Activated CD8-positive, alpha-beta T cell treated with anti-CD3 and anti-CD28 coated beads for 36 hours (primary cell): Measurements from ENCODE around the gene LRRC7. TPM values are rescaled to one million over a fixed set of nuclear protein-coding genes. Genes with fewer than 3 reads are reported as not detected.

ENCODE experiments used
- ATAC-seq: fragments of 200-7000 bp; cut with Tn5 transposase; one replicate; pipeline ENCODE4 v1.10.0; 2021; ENCODE audit warnings: mild to moderate bottlenecking, moderate library complexity
- CTCF ChIA-PET: fragments of 350-600 bp; sonication (Branson Sonifier 250); formaldehyde crosslinking; loops from one replicate; lab custom pipeline; 2021; ENCODE audit warnings: antibody characterized with exemption; lab: Charles Lee
- POLR2A ChIA-PET: fragments of 350-600 bp; sonication (Branson Sonifier 250); formaldehyde crosslinking; loops from one replicate; lab custom pipeline; 2021; ENCODE audit warnings: antibody characterized with exemption; lab: Charles Lee
- DNase-seq: peaks from one replicate; pipeline ENCODE4 v3.0.0-alpha.2; 2020
- H3K27ac Mint-ChIP-seq: one replicate; pipeline ENCODE4 v1.8.0; 2021; ENCODE audit warnings: mild to moderate bottlenecking, mixed read lengths
- H3K27me3 Mint-ChIP-seq: one replicate; pipeline ENCODE4 v1.8.0; 2021; ENCODE audit warnings: mixed read lengths
- H3K36me3 Mint-ChIP-seq: one replicate; pipeline ENCODE4 v1.8.0; 2021; ENCODE audit warnings: low read depth, mixed read lengths
- H3K4me1 Mint-ChIP-seq: one replicate; pipeline ENCODE4 v1.8.0; 2021; ENCODE audit warnings: low read depth, mixed read lengths
- H3K4me3 Mint-ChIP-seq: one replicate; pipeline ENCODE4 v1.8.0; 2021; ENCODE audit warnings: mild to moderate bottlenecking, moderate library complexity, mixed read lengths
- H3K9me3 Mint-ChIP-seq: one replicate; pipeline ENCODE4 v1.8.0; 2021; ENCODE audit warnings: mixed read lengths
- intact Hi-C: fragments of 100-400 bp; cut with micrococcal nuclease; formaldehyde crosslinking; loops from one replicate; pipeline ENCODE4 v1.10.0; 2022
- total RNA-seq, 2 experiments: library from RNA; stranded (reverse); gene quantifications; one replicate each; pipeline ENCODE4 v1.2.3, GENCODE V29; 2021
- TF ChIP-seq, protein P1 (sequence below): fragments of 200-600 bp; IDR thresholded peaks from one replicate; pipeline ENCODE4 v1.8.0; 2022; ENCODE audit warnings: antibody characterized with exemption, mild to moderate bottlenecking

Gene LRRC7
- total RNA-seq, 2 experiments from 2014 or later, result 0.27 to 0.29 TPM

GRCh38 chr1:70090141-70090540 lies 522.4 kb downstream of the LRRC7 start:
- intact Hi-C loops, result no loop called here
- DNase-seq, result no peak
- CTCF ChIA-PET, result no interaction called here
- H3K36me3 Mint-ChIP-seq, result no peaks in the 10 kb centered on the region
- no peak for ATAC-seq
- no peaks in the 10 kb centered on the region for H3K9me3 Mint-ChIP-seq
- H3K4me3 Mint-ChIP-seq, result no peak overlapping the region
- TF ChIP-seq, protein P1, sequence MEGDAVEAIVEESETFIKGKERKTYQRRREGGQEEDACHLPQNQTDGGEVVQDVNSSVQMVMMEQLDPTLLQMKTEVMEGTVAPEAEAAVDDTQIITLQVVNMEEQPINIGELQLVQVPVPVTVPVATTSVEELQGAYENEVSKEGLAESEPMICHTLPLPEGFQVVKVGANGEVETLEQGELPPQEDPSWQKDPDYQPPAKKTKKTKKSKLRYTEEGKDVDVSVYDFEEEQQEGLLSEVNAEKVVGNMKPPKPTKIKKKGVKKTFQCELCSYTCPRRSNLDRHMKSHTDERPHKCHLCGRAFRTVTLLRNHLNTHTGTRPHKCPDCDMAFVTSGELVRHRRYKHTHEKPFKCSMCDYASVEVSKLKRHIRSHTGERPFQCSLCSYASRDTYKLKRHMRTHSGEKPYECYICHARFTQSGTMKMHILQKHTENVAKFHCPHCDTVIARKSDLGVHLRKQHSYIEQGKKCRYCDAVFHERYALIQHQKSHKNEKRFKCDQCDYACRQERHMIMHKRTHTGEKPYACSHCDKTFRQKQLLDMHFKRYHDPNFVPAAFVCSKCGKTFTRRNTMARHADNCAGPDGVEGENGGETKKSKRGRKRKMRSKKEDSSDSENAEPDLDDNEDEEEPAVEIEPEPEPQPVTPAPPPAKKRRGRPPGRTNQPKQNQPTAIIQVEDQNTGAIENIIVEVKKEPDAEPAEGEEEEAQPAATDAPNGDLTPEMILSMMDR, result no peak
- peaks cover 2% of the 10 kb centered on the region for H3K27me3 Mint-ChIP-seq
- POLR2A ChIA-PET, result no interaction called here
- H3K4me1 Mint-ChIP-seq, result no peaks in the 10 kb centered on the region
- no peak overlapping the region for H3K27ac Mint-ChIP-seq

GRCh38 chr1:70090875-70091274 lies 523.2 kb downstream of the LRRC7 start:
- H3K27me3 Mint-ChIP-seq, result peaks cover 3% of the 10 kb centered on the region
- H3K27ac Mint-ChIP-seq, result no peak overlapping the region
- intact Hi-C loops, result no loop called here
- H3K9me3 Mint-ChIP-seq, result no peaks in the 10 kb centered on the region
- no peaks in the 10 kb centered on the region for H3K36me3 Mint-ChIP-seq
- ChIA-PET CTCF (no interaction called here), POLR2A (no interaction called here)
- H3K4me3 Mint-ChIP-seq, result no peak overlapping the region
- TF ChIP-seq, protein P1, result no peak
- H3K4me1 Mint-ChIP-seq, result no peaks in the 10 kb centered on the region
- DNase-seq, result no peak
- no peak for ATAC-seq

DNA sequence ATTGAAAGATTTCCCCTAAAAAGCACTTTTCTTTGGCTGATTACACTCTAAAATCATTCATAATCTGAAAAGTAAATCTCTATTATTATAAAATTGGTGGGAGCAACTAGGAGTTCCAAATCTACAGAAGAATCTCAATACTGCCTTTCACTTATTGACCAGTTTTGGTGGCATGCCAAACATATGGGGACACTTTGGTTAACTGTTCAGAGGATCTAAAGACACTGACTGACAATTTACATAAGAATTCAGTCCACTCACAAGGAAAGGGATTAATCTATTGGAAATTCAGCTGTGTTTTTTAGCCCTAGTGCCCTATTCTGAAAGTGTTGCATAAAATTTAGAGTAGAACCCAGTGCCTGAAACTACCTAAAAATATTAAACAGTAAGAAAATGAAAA lies 524.1 kb downstream of the LRRC7 start:
- H3K36me3 Mint-ChIP-seq, result no peaks in the 10 kb centered on the region
- ATAC-seq, result no peak
- intact Hi-C loops, result no loop called here
- H3K27ac Mint-ChIP-seq, result no peak overlapping the region
- POLR2A ChIA-PET, result no interaction called here
- peaks cover 3% of the 10 kb centered on the region for H3K27me3 Mint-ChIP-seq
- no peak for DNase-seq
- no peak overlapping the region for H3K4me3 Mint-ChIP-seq
- CTCF ChIA-PET, result no interaction called here
- TF ChIP-seq, protein P1, result no peak
- H3K4me1 Mint-ChIP-seq, result no peaks in the 10 kb centered on the region
- no peaks in the 10 kb centered on the region for H3K9me3 Mint-ChIP-seq

- Mint-ChIP-seq H3K27ac (no peak overlapping the region), H3K27me3 (peaks cover 3% of the 10 kb centered on the region), H3K4me3 (no peak overlapping the region), H3K36me3 (no peaks in the 10 kb centered on the region), H3K9me3 (no peaks in the 10 kb centered on the region), H3K4me1 (no peaks in the 10 kb centered on the region)
- intact Hi-C loops, result no loop called here
- ChIA-PET CTCF (no interaction called here), POLR2A (no interaction called here)
- DNase-seq (no peak), ATAC-seq (no peak)
- TF ChIP-seq, protein P1, result no peak
These were observed 524.8 kb downstream of the LRRC7 start for GRCh38 chr1:70092526-70092925.

- Mint-ChIP-seq H3K27ac (no peak overlapping the region), H3K4me3 (no peak overlapping the region), H3K27me3 (peaks cover 3% of the 10 kb centered on the region), H3K9me3 (no peaks in the 10 kb centered on the region), H3K4me1 (no peaks in the 10 kb centered on the region), H3K36me3 (no peaks in the 10 kb centered on the region)
- intact Hi-C loops, result no loop called here
- ChIA-PET CTCF (no interaction called here), POLR2A (no interaction called here)
- ATAC-seq, result no peak
- TF ChIP-seq, protein P1, result no peak
- no peak for DNase-seq
These were observed 525.7 kb downstream of the LRRC7 start for GRCh38 chr1:70093250-70093975.
